OCI-LY3 (cell line): ENCODE data around the gene CDKL2.

ENCODE experiments used
- H2AFZ ChIP-seq: fragments of 200-600, 300-600 bp; shearing (Covaris generic); 2 replicates; pipeline ENCODE4 v1.6.0; 2014; ENCODE audit warnings: antibody characterized with exemption, low read depth, low read length
- H3K27ac ChIP-seq: fragments of 200-600, 300-600 bp; sonication (generic); 2 replicates; pipeline ENCODE4 v1.5.1; 2014; ENCODE audit warnings: mild to moderate bottlenecking, low read length, moderate library complexity, mixed read lengths
- H3K27me3 ChIP-seq: fragments of 200-600, 300-600 bp; sonication (generic); 2 replicates; pipeline ENCODE4 v1.6.1; 2014; ENCODE audit warnings: low read depth, low read length, mixed read lengths
- H3K36me3 ChIP-seq: fragments of 200-600, 300-600 bp; sonication (generic); replicated peaks from 2 replicates; pipeline ENCODE3; 2014; ENCODE audit warnings: low read depth, low read length, mixed read lengths
- H3K4me1 ChIP-seq: fragments of 300-600, 200-600 bp; sonication (generic); 2 replicates; pipeline ENCODE4 v1.6.1; 2014; ENCODE audit warnings: low read length, mixed read lengths
- H3K4me2 ChIP-seq: fragments of 200-600, 300-600 bp; sonication (generic); 2 replicates; pipeline ENCODE4 v1.6.1; 2014; ENCODE audit warnings: low read length, mixed read lengths
- H3K4me3 ChIP-seq: fragments of 300-600, 200-600 bp; sonication (generic); 2 replicates; pipeline ENCODE4 v1.5.1; 2014; ENCODE audit warnings: antibody characterized with exemption, mild to moderate bottlenecking, low read length, moderate library complexity
- H3K79me2 ChIP-seq: fragments of 300-600, 200-600 bp; shearing (Covaris generic); 2 replicates; pipeline ENCODE4 v1.6.1; 2014; ENCODE audit warnings: mild to moderate bottlenecking, low read length, mixed read lengths
- H3K9ac ChIP-seq: fragments of 300-600, 200-600 bp; shearing (Covaris generic); 2 replicates; pipeline ENCODE4 v1.6.0; 2014; ENCODE audit warnings: mild to moderate bottlenecking, low read length, moderate library complexity
- H3K9me3 ChIP-seq: fragments of 200-600, 300-600 bp; shearing (Covaris generic); 2 replicates; pipeline ENCODE4 v1.6.1; 2014; ENCODE audit warnings: low read length, mixed read lengths; ENCODE audit not compliant: insufficient read depth
- H4K20me1 ChIP-seq: fragments of 200-600, 300-600 bp; sonication (generic); 2 replicates; pipeline ENCODE4 v1.6.1; 2016; ENCODE audit warnings: low read length, mixed read lengths; ENCODE audit not compliant: insufficient read depth
- CTCF ChIP-seq: fragments of 200-600, 300-600 bp; sonication (generic); IDR thresholded peaks from 2 replicates; pipeline ENCODE4 v1.5.1; 2014; ENCODE audit warnings: antibody characterized with exemption, low read length, low read depth
- EZH2phosphoT487 ChIP-seq: fragments of 200-600 bp; shearing (Covaris generic); IDR thresholded peaks from 2 replicates; pipeline ENCODE4 v1.6.1; 2018; ENCODE audit warnings: antibody characterized with exemption, mixed run types, low read depth

CDKL2 gene

GRCh38 chr4:75643651-75644050 lies 13.3 kb upstream of the CDKL2 start:
- Histone ChIP-seq H4K20me1 (peaks cover 4% of the 10 kb centered on the region; the same call in 1 of the 2 replicates), H3K4me3 (no peak overlapping the region), H3K36me3 (peaks cover 57% of the 10 kb centered on the region), H3K79me2 (no peaks in the 10 kb centered on the region), H3K9me3 (no peaks in the 10 kb centered on the region), H3K9ac (no peak overlapping the region), H3K27ac (no peak overlapping the region), H3K4me2 (no peak overlapping the region), H2AFZ (no peak overlapping the region), H3K4me1 (no peaks in the 10 kb centered on the region), H3K27me3 (no peaks in the 10 kb centered on the region)
- TF ChIP-seq EZH2phosphoT487, result no peak
- no peak for TF ChIP-seq CTCF

GRCh38 chr4:75639124-75639695 lies 8.9 kb upstream of the CDKL2 start:
- no peak overlapping the region for H3K27ac ChIP-seq
- H3K79me2 ChIP-seq, result no peaks in the 10 kb centered on the region
- H3K27me3 ChIP-seq, result no peaks in the 10 kb centered on the region
- no peak overlapping the region for H3K4me2 ChIP-seq
- peaks cover 4% of the 10 kb centered on the region; the same call in 1 of the 2 replicates for H4K20me1 ChIP-seq
- H3K4me3 ChIP-seq, result no peak overlapping the region
- no peak overlapping the region for H3K9ac ChIP-seq
- H3K36me3 ChIP-seq, result peaks cover 21% of the 10 kb centered on the region
- H2AFZ ChIP-seq, result no peak overlapping the region
- no peaks in the 10 kb centered on the region for H3K4me1 ChIP-seq
- no peaks in the 10 kb centered on the region for H3K9me3 ChIP-seq
- TF ChIP-seq EZH2phosphoT487 (no peak), CTCF (no peak)

- Histone ChIP-seq H4K20me1 (no peaks in the 10 kb centered on the region; the same call in 1 of the 2 replicates), H3K4me2 (no peak overlapping the region)
- TF ChIP-seq CTCF (no peak), EZH2phosphoT487 (no peak)
Observed at GRCh38 chr4:75637827-75638226, 7.5 kb upstream of the CDKL2 start.

GRCh38 chr4:75637176-75637575 lies 6.8 kb upstream of the CDKL2 start:
- H4K20me1 ChIP-seq, result no peaks in the 10 kb centered on the region; the same call in 1 of the 2 replicates

More at GRCh38 chr4:75637827-75638226, 7.5 kb upstream of the CDKL2 start:
- Histone ChIP-seq H2AFZ (no peak overlapping the region), H3K79me2 (no peaks in the 10 kb centered on the region), H3K27me3 (no peaks in the 10 kb centered on the region), H3K4me1 (no peaks in the 10 kb centered on the region), H3K4me3 (no peak overlapping the region), H3K9me3 (no peaks in the 10 kb centered on the region), H3K36me3 (peaks cover 10% of the 10 kb centered on the region), H3K9ac (no peak overlapping the region), H3K27ac (no peak overlapping the region)

More at GRCh38 chr4:75637176-75637575, 6.8 kb upstream of the CDKL2 start:
- Histone ChIP-seq H2AFZ (no peak overlapping the region), H3K4me2 (no peak overlapping the region), H3K9me3 (no peaks in the 10 kb centered on the region), H3K4me1 (no peaks in the 10 kb centered on the region), H3K27ac (no peak overlapping the region), H3K79me2 (no peaks in the 10 kb centered on the region), H3K27me3 (no peaks in the 10 kb centered on the region), H3K4me3 (no peak overlapping the region), H3K36me3 (peaks cover 4% of the 10 kb centered on the region), H3K9ac (no peak overlapping the region)
- no peak for TF ChIP-seq CTCF
- TF ChIP-seq EZH2phosphoT487, result no peak
